ENCODE measurements around the gene LMAN2L.

DNA sequence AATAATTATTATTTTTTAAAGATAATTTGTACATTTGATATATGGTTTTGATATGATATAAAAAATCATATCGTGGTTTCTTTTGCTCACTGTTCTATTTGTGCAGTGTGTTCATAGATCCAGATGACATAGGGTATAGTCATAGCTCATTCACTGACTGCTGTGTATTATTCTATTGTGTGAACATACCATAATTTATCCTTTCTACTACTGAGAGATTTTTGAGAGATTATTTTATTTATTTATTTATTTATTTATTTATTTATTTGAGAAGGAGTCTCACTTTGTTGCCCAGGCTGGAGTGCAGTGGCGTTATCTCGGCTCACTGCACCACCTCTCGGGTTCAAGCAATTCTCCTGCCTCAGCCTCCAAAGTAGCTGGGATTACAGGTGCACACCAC, 58.3 kb downstream of the LMAN2L start:
- TF ChIP-seq, protein P1, sequence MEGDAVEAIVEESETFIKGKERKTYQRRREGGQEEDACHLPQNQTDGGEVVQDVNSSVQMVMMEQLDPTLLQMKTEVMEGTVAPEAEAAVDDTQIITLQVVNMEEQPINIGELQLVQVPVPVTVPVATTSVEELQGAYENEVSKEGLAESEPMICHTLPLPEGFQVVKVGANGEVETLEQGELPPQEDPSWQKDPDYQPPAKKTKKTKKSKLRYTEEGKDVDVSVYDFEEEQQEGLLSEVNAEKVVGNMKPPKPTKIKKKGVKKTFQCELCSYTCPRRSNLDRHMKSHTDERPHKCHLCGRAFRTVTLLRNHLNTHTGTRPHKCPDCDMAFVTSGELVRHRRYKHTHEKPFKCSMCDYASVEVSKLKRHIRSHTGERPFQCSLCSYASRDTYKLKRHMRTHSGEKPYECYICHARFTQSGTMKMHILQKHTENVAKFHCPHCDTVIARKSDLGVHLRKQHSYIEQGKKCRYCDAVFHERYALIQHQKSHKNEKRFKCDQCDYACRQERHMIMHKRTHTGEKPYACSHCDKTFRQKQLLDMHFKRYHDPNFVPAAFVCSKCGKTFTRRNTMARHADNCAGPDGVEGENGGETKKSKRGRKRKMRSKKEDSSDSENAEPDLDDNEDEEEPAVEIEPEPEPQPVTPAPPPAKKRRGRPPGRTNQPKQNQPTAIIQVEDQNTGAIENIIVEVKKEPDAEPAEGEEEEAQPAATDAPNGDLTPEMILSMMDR (IDR thresholded peaks at IDR 0.05), result no peak
- TF ChIP-seq POLR2A (IDR thresholded peaks at IDR 0.05) (no peak), EP300 (IDR thresholded peaks at IDR 0.05) (no peak)
